ENCODE results near the gene SLC29A1. TPM values are rescaled to one million over a fixed set of nuclear protein-coding genes. Genes with fewer than 3 reads are reported as not detected.

SLC29A1 gene
- total RNA-seq, 1 experiment from 2014 or later: 45.3 TPM

DNA sequence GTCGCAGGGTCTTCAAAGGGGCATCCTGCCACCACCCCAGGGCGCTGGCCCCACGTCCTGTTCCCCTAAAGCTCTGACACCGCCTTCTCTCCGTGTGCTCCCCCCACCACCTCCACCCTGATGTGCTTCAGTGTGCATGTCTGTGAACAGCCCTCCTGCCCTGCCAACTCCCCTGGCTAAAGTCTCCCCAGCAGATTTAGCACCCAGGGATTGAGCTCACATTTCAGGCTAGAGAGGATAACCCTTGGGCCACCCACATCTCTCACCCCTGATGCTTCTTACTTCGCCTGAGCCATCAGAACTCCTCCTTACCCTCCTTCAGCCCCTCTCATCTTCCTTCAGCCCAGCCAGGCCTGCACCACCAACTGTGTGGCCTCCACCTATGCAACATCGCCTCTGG is 54.4 kb downstream of the SLC29A1 start:
- H3K4me2 ChIP-seq: no peak overlapping the region
- H4K20me1 ChIP-seq (ENCODE audit: insufficient read depth): no peaks in the 10 kb centered on the region
- peaks cover 27% of the 10 kb centered on the region for H3K27me3 ChIP-seq (ENCODE audit: insufficient read depth, low read depth)
- TF ChIP-seq, protein P1, sequence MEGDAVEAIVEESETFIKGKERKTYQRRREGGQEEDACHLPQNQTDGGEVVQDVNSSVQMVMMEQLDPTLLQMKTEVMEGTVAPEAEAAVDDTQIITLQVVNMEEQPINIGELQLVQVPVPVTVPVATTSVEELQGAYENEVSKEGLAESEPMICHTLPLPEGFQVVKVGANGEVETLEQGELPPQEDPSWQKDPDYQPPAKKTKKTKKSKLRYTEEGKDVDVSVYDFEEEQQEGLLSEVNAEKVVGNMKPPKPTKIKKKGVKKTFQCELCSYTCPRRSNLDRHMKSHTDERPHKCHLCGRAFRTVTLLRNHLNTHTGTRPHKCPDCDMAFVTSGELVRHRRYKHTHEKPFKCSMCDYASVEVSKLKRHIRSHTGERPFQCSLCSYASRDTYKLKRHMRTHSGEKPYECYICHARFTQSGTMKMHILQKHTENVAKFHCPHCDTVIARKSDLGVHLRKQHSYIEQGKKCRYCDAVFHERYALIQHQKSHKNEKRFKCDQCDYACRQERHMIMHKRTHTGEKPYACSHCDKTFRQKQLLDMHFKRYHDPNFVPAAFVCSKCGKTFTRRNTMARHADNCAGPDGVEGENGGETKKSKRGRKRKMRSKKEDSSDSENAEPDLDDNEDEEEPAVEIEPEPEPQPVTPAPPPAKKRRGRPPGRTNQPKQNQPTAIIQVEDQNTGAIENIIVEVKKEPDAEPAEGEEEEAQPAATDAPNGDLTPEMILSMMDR (conservative IDR thresholded peaks at IDR 0.05): no peak
- TF ChIP-seq EZH2 (IDR thresholded peaks at IDR 0.05; ENCODE audit: low read depth): no peak
- H3K9me3 ChIP-seq (ENCODE audit: insufficient read depth, low read depth): no peaks in the 10 kb centered on the region
- ChIA-PET POLR2A (ENCODE audit: unreplicated experiment) (no interaction called here), CTCF (no interaction called here)
- no TSS peak for BruUV-seq (replicated peaks)
- H3K4me3 ChIP-seq: no peak overlapping the region
- DNase-seq: no peak
- H3K79me2 ChIP-seq (ENCODE audit: low read depth): no peaks in the 10 kb centered on the region
- H2AFZ ChIP-seq: no peak overlapping the region
- H3K27ac ChIP-seq: no peak overlapping the region
- no peaks in the 10 kb centered on the region for H3K9me2 ChIP-seq (ENCODE audit: insufficient read depth)
- H3F3A ChIP-seq (ENCODE audit: insufficient read depth, low read depth): no peaks in the 10 kb centered on the region
- intact Hi-C loops (cut with micrococcal nuclease; ENCODE audit: unreplicated experiment): no loop called here
- H3K36me3 ChIP-seq (ENCODE audit: low read depth): no peaks in the 10 kb centered on the region
- H3K4me1 ChIP-seq (replicated peaks; ENCODE audit: insufficient read depth): no peaks in the 10 kb centered on the region

DNA sequence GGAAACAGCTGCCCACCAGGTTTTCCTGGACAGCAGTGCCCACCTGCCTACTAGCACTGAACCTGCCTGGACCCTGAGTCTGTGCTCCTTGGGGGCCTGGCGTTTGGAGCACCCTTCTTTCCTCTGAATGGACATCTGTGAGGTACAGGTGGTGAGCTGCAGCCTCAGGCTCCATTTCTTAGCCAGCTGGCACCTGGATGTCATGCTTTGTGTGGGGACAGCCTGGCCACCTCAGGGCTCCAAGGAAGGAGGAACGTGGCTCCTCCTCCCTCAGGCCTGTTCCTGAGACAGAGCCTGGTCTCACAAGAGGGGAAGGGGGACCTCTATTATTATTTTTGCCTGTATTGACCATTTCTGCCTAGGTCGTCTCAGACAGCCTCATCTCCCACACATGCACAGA is 54.9 kb downstream of the SLC29A1 start:
- no peak overlapping the region for H3K4me2 ChIP-seq
- no peaks in the 10 kb centered on the region for H3K9me2 ChIP-seq (ENCODE audit: insufficient read depth)
- no peaks in the 10 kb centered on the region for H3K9me3 ChIP-seq (ENCODE audit: insufficient read depth, low read depth)
- POLR2A ChIA-PET (ENCODE audit: unreplicated experiment): no interaction called here
- no peak overlapping the region for H3K4me3 ChIP-seq
- H3K4me1 ChIP-seq (replicated peaks; ENCODE audit: insufficient read depth): no peaks in the 10 kb centered on the region
- no peak for DNase-seq
- H3K36me3 ChIP-seq (ENCODE audit: low read depth): no peaks in the 10 kb centered on the region
- no peaks in the 10 kb centered on the region for H4K20me1 ChIP-seq (ENCODE audit: insufficient read depth)
- H2AFZ ChIP-seq: no peak overlapping the region
- TF ChIP-seq, protein P1 (conservative IDR thresholded peaks at IDR 0.05): no peak
- TF ChIP-seq EZH2 (IDR thresholded peaks at IDR 0.05; ENCODE audit: low read depth): no peak
- peaks cover 33% of the 10 kb centered on the region for H3K27me3 ChIP-seq (ENCODE audit: insufficient read depth, low read depth)
- H3K79me2 ChIP-seq (ENCODE audit: low read depth): no peaks in the 10 kb centered on the region
- no TSS peak for BruUV-seq (replicated peaks)
- no peak overlapping the region for H3K27ac ChIP-seq
- intact Hi-C loops (cut with micrococcal nuclease; ENCODE audit: unreplicated experiment): no loop called here
- CTCF ChIA-PET: interaction anchor here (0.6 kb wide), 1 partner anchor 17 kb away, joined by 4 read pairs; no protein-coding TSS in a partner anchor
- H3F3A ChIP-seq (ENCODE audit: insufficient read depth, low read depth): no peaks in the 10 kb centered on the region

DNA sequence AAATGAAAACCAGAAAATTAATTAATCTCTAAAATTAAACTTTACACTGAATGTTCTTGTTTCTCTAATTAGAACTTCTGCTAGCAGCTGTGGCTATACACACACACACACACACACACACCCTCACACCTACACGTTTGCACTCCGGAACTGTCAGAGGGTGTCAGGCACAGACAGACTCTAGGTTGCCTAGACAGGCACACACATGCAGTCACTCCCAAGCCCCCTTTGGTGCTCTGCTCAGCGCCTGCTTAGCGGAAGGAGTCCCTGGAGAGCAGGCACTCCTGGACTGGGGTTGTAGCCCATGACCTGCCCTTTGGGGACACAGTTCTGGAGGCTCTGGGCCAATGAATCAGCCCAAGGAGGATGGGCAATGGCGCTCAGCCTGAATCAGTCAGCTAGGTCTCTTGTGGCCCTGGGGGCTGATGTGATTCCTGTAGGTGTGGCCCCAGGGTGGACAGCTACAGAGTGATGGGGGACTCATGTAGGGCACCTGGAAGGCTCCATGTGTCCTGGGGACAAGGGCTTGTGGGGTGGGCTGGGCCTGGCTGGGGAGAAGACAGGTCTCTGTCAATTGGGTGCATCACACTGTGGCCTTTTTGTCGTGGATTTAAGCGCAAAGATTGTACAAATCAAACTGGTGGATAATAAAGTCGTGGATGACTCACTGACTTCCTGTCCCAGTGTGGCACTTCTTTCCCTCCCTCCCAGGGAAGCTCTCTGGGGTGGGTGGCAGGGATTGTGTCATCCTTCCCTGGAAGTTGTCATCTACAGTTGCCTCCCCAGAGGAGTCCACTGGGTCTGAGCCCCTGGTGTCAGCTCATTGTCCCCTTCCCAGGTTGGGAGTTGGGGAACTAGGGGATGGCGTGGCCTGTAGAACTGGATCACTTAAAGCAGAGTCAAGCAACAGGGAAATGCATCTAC is 55.6 kb downstream of the SLC29A1 start:
- Histone ChIP-seq H3K9me3 (ENCODE audit: insufficient read depth, low read depth) (no peaks in the 10 kb centered on the region), H3K27me3 (ENCODE audit: insufficient read depth, low read depth) (peaks cover 40% of the 10 kb centered on the region), H3K9me2 (ENCODE audit: insufficient read depth) (no peaks in the 10 kb centered on the region), H3K27ac (no peak overlapping the region), H3K4me2 (no peak overlapping the region), H3F3A (ENCODE audit: insufficient read depth, low read depth) (no peaks in the 10 kb centered on the region), H4K20me1 (ENCODE audit: insufficient read depth) (no peaks in the 10 kb centered on the region), H3K36me3 (ENCODE audit: low read depth) (no peaks in the 10 kb centered on the region), H3K79me2 (ENCODE audit: low read depth) (no peaks in the 10 kb centered on the region), H2AFZ (no peak overlapping the region), H3K4me1 (replicated peaks; ENCODE audit: insufficient read depth) (no peaks in the 10 kb centered on the region), H3K4me3 (no peak overlapping the region)
- BruUV-seq (replicated peaks): no TSS peak
- no peak for DNase-seq
- POLR2A ChIA-PET (ENCODE audit: unreplicated experiment): interaction anchor here (0.6 kb wide), 2 partner anchors 26 to 34 kb away, joined by 3 to 6 read pairs; no protein-coding TSS in a partner anchor
- CTCF ChIA-PET: interaction anchor here (0.6 kb wide), 1 partner anchor 18 kb away, joined by 4 read pairs; no protein-coding TSS in a partner anchor
- intact Hi-C loops (cut with micrococcal nuclease; ENCODE audit: unreplicated experiment): no loop called here
- no peak for TF ChIP-seq EZH2 (IDR thresholded peaks at IDR 0.05; ENCODE audit: low read depth)
- TF ChIP-seq, protein P1 (conservative IDR thresholded peaks at IDR 0.05): no peak

Other genes with a start within 250 kb of the SLC29A1 start
- 96.3 and 97.9 TPM in 2 replicates for gene MRPL14, start 96.1 kb upstream of the SLC29A1 start, total RNA-seq (2021)
- 36.1 and 38.5 TPM in 2 replicates for gene TMEM63B, start 96.0 kb upstream of the SLC29A1 start, total RNA-seq (2021)
- gene CAPN11, start 64.8 kb upstream of the SLC29A1 start, total RNA-seq (2021): not detected in 2 replicates
- not detected in 2 replicates for gene MYMX, start 6.7 kb upstream of the SLC29A1 start, total RNA-seq (2021)
- gene HSP90AB1, start 23.5 kb downstream of the SLC29A1 start, total RNA-seq (2021): 895 and 1,136 TPM in 2 replicates
- 57.6 and 59.7 TPM in 2 replicates for gene SLC35B2, start 33.9 kb downstream of the SLC29A1 start, total RNA-seq (2021)
- gene NFKBIE, start 42.0 kb downstream of the SLC29A1 start, total RNA-seq (2021): 7.6 and 10.2 TPM in 2 replicates
- gene TMEM151B, start 46.9 kb downstream of the SLC29A1 start, total RNA-seq (2021): not detected in 2 replicates
- 11.6 and 12.5 TPM in 2 replicates for gene AARS2, start 89.8 kb downstream of the SLC29A1 start, total RNA-seq (2021)
- not detected in 2 replicates for gene SPATS1, start 119.1 kb downstream of the SLC29A1 start, total RNA-seq (2021)
- 17.8 and 24.0 TPM in 2 replicates for gene CDC5L, start 164.1 kb downstream of the SLC29A1 start, total RNA-seq (2021)

Measured in PC-9 (cell line).